ENCODE measurements around the gene HLA-DQA1. TPM values are rescaled to one million over a fixed set of nuclear protein-coding genes. Genes with fewer than 3 reads are reported as not detected.
"Not testable (repeated sequence)": the region's sequence is repeated elsewhere in the genome, so short reads cannot be mapped to it uniquely, and the experiment has no call there.

Gene HLA-DQA1
- total RNA-seq (2014; rRNA removed; shearing (Covaris generic)) = 0.27 and 0.40 TPM in 2 replicates

DNA sequence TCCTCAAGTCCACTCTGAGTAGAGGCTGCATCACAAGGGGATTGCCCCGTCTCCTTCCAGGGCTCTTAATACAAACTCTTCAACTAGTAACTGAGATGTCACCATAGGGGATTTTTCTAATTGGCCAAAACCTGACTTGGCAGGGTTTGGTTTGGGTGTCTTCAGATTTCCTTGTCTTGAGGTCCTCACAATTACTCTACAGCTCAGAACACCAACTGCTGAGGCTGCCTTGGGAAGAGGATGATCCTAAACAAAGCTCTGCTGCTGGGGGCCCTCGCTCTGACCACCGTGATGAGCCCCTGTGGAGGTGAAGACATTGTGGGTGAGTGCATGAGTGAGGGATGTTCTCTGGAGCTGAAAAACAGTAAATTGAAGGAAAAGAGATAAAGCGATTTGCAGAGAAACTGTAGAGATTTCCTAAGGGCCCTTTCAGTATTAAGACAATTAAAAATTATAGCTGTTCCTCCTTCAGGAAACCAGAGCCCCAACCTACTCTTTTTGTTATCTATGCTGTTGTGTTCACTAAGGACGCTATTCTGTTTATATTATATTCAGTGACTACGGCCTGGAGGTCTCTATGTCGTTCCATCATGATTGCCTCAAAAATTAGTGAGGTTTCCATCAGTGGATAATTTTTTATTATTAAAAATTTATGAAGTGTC is at the start of gene HLA-DQA1:
HLA-DQA1 (plus strand) TSS at position 188 of the 662 bp plus-strand sequence; CDS start at position 241, 53 bp downstream.
- DNase-seq (ENCODE audit: low read depth) = peak; percentile 35

DNA sequence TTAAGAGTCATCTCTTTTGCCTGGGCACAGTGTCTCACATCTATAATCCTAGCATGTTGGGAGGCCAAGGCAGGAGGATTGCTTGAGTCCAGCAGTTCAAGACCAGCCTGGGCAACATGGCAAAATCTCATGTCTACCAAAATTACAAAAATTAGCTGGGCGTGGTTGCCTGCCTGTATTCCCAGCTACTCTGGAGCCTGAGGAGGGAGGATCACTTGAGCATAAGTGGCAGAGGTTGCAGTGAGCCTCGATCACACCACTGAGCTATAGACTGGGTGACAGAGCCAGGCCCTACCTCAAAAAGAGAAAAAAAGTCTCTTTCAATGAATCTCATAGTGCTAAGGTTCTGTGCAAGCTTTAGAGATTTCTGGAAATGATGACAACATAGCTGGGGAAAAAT is 49.0 kb upstream of the HLA-DQA1 start:
- DNase-seq (ENCODE audit: low read depth) = no peak

DNA sequence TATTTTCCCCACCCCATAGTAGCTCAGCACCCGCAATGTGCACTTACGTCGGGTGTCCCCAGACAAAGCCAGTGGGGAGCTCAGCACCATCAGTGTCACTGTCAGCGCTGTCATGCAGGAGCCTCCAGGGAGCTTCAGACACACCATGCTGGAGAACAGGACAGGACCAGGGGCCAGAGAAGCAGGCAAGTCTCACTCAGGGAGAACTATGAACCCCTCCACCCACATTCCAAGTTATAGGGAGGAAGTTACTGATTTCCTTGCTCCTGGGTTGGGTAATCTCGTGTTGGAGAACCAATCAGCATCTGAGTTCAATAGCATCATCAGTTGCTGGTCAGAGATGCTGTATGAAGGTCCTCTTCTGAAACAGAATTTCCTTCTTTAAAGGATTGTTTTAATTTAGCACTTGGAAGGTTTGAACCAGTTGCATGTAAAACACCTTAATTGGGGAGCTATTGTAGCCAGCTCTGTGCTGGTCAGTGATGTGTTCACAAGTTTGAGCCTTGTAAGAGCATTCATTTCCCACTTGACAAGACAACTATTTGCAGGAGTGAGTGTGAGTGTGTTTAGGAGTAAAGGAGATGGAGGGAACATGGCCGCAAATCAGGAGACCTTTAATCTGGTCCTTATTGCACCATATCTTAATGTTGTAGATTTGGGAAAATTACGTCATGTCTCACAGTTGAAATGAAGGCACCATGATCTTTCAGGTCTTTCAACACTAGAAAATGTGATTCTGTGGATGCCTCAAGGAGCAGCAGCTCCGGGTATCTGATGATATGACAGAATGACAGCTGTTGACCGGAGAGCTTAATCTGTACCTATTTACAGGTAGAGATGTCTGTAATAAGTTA is 47.4 kb upstream of the HLA-DQA1 start, which contains the start of gene HLA-DRB1:
HLA-DRB1 (minus strand) TSS at position 253 of the 854 bp plus-strand sequence; CDS start at position 147, 106 bp downstream.
- peak; percentile 23 for DNase-seq (ENCODE audit: low read depth)

DNA sequence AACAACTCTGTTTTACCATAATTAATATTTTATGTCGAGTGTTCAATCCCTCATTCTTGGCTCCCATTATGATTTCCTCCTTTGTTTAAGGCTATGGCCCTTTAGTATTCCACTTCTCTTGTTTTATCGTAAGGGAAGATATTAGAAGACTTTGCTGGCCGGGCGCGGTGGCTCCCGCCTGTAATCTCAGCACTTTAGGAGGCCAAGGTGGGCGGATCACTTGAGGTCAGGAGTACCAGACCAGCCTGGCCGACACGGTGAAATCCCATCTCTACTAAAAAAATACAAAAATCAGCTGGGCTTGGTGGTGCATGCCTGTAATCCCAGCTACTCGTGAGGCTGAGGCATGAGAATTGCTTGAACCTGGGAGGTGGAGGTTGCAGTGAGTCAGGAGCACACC is 46.5 kb upstream of the HLA-DQA1 start:
- not testable (repeated sequence) for DNase-seq (ENCODE audit: low read depth)

DNA sequence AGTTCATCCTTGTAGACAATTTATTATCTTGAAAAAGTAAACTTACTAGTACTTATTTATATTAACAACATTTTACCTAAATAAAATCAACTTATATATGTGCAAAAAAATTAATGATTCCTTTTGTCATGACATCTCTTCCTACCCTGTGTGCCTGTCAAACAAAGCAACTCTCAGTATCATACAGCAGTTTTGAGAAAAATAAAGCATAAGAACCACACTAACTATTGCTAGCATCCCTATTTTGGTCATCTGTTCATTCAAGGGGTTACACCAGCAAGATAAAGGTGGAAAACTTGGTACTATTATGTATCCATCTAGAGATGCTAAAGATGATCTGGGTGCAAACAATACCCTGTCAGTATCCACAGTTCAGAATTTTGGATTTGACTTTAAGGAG is 40.2 kb upstream of the HLA-DQA1 start:
- no peak for DNase-seq (ENCODE audit: low read depth)

DNA sequence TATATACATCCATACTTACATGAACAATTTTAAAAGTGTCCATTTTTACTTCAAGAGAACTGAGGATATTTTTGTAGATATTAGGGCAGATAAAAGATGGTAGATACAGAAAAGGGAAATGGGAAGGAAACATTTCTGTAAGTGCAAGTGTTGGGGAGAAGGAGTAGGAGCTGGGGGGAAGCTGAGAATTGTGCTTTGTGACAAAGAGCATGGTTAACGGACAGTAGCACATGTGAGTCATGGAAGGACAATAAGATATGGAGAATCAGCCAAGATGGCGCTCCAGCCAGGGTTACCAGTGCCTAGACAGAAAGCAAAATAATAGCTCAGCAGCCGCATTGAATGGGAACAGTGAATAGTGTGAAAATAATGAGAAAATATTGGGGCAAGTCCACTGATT is 34.8 kb upstream of the HLA-DQA1 start:
- no peak for DNase-seq (ENCODE audit: low read depth)

DNA sequence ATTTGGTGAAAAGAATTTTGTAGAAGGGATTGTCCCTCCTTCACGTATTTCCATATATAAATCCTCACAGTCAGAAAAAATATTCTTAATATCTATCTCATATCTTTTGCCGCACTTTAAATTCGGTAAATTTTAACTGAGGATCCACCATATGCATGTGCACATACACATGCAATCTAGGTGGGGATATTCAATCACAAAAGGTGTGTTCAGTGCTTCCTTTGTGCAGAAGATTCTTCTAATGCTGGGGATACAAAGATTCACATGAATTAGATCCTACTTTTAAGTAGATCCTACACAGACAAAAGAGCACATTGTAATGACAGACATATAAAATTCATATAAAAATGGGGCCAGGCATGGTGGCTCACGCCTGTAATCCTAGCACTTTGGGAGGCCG is 34.0 kb upstream of the HLA-DQA1 start:
- no peak for DNase-seq (ENCODE audit: low read depth)

DNA sequence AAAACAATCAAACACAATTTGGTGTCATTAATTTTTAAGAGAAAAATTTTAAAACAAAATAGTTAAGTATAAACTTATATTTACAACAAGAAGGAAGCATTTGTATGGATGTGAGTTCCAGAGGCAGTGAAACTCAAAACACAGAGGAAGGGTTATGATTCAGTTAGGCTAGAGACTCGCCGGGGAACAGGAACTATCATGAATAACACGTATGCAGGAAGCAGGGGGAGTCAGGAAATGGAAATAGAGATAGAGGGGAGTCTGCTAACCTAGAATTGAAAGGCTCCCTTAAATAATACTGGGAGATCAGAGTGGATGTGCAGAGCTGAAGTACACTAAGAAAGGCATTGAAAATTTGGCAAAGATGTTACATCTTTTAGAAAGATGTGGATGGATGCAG is 33.3 kb upstream of the HLA-DQA1 start:
- no peak for DNase-seq (ENCODE audit: low read depth)

DNA sequence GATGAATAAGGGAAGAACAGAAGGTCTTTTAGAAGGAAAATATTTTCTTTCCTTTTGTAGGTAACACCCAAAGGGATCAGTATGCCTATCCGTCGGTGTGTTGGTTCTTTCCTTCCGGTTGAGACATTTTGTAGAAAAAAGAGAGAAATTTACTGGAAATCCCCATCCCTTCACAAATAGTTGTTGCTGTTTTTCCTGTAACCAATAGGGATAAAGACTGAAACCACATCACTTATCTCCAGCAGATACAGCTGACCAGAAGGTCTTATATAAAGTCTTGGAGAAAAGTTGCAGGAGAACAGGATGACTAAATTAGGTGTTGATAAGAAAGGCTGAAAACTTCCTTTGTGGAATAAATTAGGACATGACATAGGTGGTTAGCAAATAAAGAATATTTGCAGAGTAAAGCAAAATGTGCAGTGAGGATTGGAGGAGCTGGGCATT is 32.8 kb upstream of the HLA-DQA1 start:
- no peak for DNase-seq (ENCODE audit: low read depth)

DNA sequence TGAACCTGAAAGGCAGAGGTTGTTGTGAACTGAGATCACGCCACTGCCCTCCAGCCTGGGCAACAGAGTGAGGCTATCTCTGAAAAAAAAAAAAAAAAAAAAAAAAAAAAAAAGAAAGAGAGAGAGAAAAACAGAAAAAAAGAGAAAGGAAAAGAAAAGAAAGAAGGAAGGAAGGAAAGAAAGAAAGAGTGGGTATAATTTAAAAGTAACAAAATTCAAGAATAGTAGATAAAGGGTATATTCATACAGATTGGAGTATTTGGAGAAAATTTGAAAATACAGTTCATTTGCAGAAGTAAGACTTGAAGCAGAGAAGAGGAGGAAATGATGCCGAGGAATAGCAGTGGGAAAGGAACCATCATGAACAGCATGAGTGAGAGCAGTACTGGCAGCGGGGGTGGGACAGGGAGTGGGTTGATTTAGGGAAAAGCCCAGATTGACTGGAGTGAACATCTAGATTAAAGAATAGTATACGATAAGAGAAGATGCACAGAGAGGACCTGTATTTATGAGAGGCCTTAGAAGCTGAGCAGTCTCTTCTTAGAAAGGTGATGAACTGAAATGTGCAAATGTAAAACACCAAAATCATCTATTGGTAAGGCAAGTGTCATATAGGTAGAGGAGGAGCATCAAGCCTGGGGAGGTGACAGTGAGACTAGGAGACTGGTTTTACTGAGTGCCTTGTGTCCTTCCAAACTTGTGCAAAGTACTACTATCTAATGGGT is 29.8 kb upstream of the HLA-DQA1 start:
- DNase-seq (ENCODE audit: low read depth) = no peak

DNA sequence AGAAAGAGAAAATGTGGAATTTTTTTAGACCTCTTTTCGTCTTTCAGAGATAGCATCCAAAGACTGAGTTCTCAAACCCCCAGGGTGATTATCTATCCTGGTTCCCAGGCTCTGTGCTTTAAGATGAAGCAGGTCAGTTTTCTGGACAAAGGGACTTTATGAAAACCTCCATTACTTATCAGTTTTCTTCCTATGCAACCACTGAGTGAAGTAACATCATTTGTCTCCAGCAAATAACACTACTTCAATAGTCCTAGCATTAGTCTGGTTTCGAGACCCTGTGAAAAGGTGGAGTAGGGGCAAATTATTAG is 29.3 kb upstream of the HLA-DQA1 start:
- no peak for DNase-seq (ENCODE audit: low read depth)

DNA sequence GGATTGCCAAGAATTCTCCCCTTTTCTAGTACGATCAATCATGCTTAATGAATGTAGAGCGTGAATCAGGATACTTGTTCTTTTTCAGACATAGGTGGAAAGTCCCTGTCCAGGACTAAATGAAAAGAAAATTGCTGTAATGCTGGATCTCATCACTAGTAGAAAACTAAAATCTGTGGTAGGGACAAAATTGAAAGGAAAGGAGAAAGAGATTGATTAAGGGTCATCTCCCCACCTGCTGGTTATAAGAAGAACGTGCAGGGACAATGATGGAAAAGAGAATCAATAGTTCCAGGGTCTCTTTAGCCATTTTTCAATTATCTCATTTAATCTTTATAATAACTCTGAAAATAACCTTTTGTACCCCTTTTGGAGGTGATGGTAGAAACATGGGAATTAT is 28.8 kb upstream of the HLA-DQA1 start:
- no peak for DNase-seq (ENCODE audit: low read depth)

DNA sequence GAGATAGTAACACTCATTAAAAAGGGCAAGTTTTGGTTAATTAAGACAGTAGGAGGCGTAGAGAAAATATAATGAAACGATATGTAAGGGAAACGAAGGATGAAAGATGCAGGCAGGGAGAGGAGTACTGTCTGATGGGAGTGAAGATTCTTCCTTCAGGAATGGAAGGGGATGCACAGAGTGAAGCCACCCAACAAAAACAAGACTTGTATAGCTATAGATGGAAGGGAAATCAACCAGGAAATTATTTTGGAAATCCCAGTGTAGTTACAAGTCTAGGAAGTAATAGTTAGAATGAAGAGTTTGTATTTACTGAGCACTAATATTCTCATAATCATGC is 27.8 kb upstream of the HLA-DQA1 start:
- no peak for DNase-seq (ENCODE audit: low read depth)

DNA sequence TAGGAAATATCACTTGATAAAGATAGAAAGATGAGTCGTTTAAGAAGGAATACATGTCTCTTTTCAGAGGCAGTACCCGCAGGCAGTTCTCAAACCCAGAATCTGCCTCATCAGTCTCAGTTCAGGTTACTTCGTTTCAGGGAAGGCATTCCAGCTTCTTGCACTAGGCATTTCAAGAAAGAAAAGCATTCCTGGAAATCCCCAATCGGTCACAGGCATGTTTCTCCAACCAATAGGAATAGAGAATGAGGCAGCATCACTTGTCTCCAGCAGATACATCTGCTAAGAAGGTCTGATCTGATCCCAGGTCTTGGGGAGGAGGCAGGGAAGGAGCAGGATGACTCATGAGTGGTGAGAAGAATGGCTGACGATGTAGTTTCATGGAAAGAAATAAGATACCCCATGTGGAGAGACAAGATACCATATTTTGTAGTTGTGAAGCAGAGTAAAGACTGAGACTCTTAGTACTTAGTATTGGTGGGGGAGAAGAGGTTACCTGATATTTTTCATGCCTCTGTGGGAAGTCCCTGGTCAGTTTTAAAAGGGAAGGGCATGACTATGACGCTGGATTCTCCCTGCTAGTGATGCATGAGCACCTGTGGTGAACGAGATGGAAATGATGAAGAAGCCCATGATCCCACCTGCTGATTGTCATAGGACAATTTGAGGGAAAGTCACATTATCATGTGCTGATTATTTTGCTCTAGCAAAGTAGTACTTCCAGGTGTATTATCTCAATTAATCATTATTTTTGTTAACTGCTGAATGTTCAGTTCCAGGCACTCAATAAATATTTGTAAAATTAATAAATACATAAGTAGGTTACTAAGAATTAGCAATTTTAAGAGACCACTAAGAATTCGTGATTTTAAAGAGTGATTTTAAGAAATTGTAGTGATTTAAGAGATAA is 27.2 kb upstream of the HLA-DQA1 start:
- peak; percentile 95 for DNase-seq (ENCODE audit: low read depth)

DNA sequence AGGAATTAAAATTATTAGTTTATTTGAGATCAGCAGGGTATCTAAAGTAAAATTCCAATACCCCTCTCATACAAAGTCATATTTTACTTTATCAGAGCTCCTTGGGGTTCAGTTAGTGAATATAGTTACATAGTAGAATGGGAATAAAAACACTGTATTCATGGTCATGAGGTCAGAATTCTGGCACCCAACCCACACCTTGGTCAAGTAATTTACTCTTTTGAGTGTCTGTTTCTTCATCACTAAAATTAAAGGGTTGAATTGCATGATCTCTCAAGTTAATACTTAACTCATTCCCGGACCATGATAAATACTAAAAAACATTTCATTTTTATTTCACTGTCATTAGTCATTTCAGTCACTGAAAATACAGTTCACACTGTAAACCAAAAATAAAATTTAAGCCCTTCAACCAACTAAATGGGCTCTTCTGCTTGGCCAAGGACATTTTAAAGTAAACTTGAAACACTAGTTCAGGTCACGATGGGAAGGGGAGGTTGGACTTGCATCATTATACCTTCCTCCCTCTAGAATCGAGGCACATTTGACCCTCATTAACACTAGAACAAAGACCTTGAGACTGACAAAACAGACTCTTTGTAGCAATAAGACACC is 26.4 kb upstream of the HLA-DQA1 start:
- DNase-seq (ENCODE audit: low read depth) = no peak

DNA sequence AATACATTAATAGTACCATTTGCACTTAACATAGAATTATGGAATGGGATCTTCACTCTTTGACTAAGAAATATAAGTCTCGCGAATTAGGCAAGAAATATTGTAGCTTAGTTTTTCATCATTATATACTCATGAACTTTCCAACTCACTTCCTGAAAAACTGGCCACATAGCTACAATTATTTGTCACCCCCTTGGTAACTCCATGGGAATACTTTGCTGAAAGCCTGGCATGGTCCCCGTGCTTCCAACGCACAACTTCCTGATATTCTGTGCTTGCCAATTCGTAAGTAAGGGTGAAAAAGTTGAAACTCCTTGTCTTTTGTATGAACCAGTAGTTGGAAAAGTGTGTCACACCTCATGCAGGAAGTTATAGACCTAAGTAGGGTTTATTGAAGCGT is 23.7 kb upstream of the HLA-DQA1 start:
- no peak for DNase-seq (ENCODE audit: low read depth)

DNA sequence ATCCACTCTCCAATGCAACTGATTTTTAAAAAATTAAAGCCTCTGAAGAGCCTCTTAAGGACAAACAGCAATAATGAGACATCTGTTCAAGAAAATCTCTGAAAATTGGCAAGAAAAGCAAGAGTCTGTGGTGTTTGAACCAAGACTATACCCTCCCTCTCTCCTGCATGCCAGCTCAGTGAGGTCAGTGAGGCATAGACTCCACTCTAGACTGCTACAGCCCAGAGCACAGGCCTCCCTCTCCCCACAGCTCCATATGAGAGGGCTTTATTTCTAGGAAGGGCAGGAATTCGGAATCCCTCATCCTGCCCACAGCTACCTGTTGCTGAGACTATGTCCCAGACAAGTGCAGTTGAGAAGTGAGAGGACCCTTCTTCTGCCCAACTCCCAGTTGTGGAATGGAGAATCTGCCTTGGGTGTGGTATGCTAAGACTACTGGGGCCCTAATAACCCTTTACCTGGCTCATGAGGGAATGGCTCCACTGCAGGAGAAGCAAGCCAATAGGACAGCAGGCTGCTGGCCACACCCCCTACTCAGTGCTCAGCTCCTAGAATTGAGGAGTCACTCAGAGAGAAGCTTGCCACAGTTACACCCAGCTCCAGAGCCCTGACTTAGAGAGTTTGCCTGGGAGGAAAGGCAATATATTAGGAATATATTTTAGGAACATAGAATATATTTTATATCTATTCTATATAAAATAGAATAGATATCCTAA is 22.7 kb upstream of the HLA-DQA1 start:
- DNase-seq (ENCODE audit: low read depth) = no peak

DNA sequence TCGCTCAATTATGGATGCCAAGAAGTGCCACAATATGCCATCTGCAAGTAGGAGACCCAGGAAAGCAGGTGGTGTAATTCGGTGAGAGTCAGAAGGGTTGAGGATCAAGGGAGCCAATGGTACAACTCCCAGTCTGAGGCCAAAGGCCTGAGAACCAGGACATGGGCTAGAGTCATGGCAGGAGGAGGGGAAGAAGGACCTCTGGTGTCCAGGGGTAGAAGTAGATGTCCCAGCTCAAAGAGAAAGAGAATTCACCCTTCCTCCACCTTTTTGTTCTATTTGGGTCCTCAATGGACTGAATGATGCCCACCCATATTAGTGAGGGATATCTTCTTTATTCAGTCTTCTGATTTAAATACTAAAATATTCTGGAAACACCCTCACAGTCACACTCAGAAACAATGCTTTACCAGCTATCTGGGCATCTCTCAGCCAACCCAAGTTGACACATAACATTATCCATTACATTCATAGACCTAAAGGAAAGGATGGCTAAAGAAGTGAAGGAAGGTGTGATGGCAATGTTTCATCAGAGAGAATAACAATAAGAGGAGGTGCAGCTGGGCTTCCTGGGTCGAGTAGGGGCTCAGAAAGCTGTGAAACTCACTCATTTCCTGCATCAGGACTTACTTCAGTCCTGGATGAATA is 21.2 kb upstream of the HLA-DQA1 start:
- DNase-seq (ENCODE audit: low read depth) = no peak

DNA sequence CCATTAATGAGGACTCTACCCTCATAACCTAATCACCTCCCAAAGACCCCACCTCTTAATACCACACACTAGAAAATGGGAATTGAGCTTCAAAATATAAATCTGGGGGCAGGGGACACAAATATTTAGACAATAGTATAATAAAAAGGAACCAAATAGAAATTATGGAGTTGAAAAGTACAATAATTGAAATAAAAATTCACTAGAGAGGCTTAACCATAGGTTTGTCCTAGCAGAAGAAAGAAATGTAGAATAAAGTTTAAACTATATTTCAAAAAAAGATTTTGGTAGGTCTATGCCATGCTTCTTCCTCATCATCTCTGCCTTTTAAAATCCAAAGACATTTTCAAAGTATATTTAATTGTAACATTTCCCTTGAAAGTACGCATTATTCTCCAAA is 19.5 kb upstream of the HLA-DQA1 start:
- DNase-seq (ENCODE audit: low read depth) = no peak

DNA sequence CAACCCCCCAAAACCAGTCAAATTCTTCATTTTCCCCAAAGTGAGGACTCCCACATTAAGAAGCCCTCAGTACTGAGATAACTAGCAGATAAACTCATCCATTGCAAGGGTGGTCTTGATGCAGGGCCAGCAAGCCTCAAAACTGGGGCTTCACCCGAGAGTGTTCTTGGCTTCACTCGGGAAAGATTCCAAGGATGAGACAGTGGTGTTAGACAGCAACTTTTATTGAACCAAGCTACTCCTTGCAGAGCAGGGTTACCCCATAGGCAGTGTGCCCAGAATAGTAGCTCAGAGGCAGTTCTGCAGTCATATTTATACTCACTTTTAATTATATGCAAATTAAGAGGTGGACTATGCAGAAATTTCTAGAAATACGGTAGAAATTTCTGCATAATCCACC is 15.8 kb upstream of the HLA-DQA1 start:
- DNase-seq (ENCODE audit: low read depth) = no peak

All from Daoy (cell line).